Hypothalamus (tissue), 51 donors: ENCODE data around the gene IDH2.
"Not testable (repeated sequence)": the region's sequence is repeated elsewhere in the genome, so short reads cannot be mapped to it uniquely, and the experiment has no call there.

Source experiments
- DNase-seq, 51 donors: peaks; one replicate each; lab custom pipeline; 2025; lab: John Stamatoyannopoulos, UW

The IDH2 gene

DNA sequence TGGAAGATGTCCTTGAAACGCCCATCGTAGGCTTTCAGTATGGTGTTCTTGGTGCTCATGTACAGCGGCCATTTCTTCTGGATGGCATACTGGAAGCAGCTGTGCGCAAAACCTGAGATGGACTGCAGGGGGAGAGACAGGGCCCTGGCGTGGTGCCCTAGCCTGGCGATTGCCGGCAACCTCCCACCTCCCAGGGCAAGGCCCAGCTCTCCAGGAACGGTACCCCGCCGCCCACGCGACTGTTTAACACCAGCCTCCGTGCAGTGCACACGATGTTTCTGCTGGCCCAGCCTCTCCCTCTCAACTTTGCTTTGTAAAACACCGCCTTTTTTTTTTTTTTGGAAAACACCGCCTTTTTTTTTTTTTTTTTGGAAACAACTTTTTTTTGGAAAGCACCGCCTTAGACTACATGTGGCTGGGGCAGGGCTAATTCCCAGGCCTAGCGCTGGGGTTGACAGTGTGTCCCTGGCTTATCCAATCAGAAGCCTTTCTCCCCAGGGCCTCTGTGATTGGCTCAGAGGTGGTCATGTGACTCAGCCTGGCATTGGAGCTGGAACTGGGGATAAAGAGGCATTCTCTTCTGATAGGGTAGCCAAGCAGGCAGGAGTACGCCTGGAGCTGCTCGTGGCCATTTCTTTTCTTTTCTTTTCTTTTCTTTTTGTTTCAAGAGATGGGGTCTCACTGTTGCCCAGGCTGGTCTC is 14.7 kb downstream of the IDH2 start:
- peak in 6 of 51 donors; percentile 16 to 54 (median 28) for DNase-seq

DNA sequence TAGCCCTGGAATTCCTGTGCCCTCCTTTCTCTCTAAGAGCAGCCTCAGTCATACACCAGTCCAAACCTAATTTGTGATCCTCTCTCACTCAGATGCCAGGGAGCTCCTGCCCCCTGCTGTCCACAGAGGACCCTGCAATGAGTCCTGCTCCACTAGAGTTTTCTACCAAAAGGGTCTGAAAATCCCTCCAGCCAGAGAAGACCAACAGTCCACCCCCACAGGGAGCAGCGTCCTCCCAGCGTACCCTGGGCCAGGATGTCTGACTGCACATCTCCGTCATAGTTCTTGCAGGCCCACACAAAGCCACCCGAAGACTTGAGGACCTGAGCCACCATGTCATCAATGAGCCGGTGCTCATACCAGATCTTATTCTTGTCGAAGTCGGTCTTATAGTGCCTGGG is 15.4 kb downstream of the IDH2 start:
- peak in 1 of 51 donors; percentile 34 for DNase-seq

DNA sequence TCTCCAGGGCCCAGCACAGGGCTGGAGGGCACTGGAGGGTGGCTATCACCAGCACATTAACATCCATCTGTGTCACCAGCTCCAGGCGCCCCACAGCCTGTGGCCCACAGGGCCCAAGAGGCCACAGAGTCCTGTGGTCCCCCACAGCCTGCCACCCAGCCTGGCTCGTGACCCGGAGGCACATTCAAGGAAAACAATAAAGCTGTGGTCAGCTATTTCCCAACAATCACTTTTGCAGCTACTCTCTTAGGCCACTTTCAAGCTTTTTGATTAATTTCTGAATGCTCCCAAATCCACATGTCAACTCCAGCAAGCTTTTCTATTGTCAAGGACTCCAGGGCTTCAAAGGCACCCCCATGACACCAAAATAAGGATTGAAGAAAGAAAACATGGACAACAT is 16.7 kb downstream of the IDH2 start:
- no peak for DNase-seq

DNA sequence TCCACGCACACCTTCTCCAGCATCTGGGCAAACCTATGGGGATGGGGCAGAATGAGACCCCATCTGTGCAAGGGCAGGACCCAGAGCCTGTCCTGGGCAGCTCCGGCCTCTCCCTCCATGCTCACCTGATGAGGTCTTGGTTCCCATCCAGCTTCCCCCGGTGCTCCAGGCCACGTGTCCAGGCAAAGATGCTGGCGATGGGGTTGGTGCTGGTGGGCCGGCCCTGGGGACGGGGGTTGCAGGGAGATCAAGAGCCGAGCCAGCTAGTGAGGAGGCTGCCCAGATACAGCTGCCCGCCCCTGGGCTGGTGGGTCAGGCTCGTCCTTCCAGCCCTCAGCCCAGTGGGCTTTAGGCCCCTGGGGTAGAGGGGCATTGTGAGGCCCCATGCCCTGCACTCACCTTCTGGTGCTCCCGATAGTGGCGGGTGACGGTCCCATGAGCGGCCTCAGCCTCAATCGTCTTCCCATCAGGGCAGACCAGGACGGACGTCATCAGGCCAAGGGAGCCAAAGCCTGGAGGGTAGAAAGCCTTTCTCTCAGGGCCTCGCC is 17.3 kb downstream of the IDH2 start:
- DNase-seq: no peak

DNA sequence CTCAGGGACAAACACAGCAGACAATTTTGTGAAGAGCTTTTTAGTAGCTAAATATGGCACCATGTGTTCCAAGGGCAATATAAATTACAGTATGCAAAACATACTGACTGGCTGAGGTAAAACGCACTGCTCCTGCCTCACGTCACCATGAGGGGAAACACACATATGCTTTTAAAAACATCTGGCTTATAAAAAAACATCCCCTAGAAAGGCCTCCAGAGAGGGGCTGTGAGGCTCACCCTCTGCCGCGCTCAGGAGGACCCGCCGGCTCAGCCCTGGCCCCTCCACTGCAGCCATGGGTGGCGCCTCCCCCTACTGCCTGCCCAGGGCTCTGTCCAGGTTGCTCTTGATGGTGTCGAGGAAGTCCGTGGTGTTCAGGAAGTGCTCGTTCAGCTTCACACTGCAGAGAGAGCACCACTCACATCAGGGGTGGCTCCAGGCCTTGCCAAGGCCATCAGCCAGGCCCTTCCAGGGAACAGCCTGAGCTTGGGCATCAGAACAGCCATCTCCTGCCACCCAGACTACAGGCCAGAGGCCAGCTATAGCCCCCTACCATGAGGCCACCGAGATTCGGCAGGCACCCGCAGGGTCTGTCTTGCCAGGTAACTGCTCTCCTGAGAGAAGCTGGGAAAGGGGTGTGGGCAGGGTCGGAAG is 18.2 kb downstream of the IDH2 start:
- no peak for DNase-seq

DNA sequence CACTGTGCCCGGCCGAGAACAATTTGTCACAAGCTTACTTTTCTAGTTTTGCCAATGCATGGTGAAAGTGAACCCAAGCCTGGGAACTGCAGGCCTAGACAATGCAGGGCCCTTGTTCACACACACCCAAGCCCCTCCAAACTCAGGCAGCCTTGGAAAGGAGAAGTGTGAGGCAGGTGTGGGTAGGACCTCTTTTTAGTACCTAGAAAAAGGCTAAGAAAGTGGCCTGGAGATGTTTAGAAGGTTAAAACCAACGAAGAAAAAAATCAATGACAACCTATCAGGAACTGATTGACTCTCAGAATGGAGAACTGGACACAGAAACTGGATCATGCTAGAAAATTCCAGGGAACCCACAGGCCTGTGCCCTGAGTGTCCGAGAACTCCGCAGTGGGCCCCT is 18.8 kb downstream of the IDH2 start:
- no peak for DNase-seq

DNA sequence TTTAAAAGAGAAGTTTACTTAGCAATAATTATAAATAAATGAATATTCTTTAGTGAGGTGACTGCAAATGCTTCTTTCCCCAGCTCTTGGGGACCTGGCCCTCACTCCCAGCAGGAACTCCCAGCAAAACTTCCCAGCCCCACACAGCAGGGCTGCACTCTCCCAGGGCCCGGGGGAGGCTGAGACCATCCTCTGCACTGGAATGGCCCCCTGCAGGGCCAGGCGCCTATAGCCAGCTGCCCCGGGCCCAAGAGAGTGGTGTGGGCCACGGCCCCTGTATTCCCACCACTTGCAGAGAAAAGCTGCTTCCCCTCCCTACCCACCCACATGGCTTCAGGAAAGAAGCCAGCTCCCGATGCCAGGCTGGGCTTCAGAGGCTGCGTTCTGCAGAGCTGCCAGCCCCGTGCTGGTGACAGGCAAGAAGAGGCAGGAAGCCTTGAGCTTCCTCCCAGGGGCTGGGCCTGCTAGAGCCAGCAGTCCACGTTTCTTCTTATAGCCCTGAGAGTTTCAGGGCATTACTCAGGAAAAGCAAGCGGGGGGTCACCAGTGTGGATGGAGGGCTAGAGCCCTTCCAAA is 20.0 kb downstream of the IDH2 start:
- DNase-seq: peak in 31 of 51 donors; percentile 19 to 82 (median 57)

DNA sequence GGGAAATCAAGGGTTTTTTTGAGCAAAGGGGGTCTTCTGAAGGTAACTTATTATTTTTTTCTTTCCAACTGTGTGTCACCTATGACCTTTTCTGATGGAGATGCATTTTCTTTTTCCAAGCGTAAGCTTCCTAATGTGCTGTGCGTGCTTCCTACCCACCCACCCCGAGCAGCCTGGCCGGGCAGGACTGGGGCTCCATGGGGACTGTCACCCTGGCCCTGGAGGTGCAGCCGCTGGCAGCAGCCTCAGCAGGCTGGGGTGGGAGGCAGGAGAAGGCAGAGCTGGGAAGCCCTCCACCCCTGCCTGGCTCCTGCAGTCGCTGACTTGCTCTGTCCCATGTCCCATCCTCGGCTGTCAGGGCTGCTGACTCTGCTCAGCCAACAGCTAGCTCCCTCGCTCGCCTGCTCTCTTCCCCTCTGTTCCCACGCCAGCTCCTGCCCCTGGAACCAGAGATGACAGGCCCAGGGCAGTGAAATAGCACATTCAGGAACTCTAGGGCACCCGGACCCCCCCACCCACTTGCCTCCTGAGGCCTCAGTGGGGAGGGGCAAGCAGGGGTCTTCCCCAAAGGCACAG is 21.4 kb downstream of the IDH2 start:
- peak in 6 of 51 donors; percentile 14 to 39 (median 29) for DNase-seq

DNA sequence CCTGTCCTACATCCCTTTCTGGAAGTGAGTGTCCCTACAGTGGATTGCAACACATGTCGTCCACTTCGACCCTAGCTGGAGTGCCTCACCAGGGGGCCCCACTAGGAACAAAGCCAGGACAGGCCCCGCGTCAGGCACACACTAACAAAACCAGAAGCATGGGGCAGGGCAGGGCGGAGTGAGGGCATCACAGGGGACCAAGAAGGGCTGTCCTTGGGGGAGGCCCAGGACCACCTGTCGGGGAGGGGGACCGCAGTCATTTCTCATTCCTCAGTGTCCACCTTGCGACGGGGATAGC is 21.9 kb downstream of the IDH2 start:
- DNase-seq: no peak

DNA sequence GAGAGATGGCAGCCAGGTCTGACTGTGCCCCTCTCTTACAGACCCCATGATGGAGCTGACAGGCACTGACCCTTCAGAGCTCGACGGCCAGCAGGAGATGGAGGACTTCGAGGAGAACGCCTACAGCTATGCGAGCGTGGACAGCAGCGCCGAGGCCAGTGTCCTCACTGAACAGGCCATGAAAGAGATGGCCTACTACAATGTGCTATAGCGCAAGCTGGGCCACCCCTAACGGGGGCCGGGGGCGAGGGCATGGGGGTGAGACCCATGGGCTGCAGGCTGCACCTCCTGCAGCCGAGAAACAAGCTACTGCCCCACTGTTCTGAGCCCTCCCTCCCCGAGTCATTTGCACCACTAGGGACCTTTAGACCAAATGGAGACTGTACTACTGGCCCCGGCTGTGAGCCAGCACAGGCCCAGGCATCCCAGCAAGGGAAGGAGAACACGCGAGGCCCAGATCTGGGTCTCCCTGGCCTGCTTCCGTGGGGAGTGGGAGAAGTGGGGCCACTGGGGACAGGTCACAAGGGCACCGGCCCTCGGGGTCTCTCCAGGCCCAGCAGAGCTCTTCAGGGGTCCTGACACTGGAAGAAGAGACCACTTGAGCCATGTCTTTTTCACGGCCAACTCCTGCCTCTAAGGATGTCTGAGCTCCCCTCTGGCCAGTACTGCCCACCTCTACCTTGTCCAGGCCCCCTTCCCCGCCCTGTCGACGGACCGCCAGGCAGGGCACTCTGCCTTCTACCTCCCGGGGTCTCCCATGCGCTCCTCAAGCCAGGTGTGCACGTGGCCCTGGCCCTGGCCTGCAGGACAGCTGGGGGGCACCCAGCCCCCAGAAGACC is 22.4 kb downstream of the IDH2 start:
- DNase-seq: no peak

DNA sequence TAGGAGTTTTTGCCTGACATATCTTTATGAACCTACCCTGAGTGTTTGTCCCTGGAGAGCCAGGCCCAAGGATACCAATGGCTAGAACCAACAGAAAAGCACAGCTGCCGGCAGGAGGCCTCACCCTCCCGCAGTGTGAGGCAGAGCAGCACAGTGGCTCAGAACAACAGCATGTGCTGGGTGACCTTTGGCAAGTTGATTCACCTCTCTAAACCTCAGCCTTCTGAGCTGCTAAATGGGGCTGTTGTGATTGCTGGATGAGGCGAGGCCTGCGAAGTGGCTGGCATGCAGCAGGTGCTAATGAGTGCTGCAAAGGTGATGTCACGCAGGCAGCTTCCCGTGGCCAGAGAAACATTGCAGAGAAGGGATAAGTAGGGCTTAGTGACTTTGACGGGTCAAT is 23.3 kb downstream of the IDH2 start:
- no peak for DNase-seq

DNA sequence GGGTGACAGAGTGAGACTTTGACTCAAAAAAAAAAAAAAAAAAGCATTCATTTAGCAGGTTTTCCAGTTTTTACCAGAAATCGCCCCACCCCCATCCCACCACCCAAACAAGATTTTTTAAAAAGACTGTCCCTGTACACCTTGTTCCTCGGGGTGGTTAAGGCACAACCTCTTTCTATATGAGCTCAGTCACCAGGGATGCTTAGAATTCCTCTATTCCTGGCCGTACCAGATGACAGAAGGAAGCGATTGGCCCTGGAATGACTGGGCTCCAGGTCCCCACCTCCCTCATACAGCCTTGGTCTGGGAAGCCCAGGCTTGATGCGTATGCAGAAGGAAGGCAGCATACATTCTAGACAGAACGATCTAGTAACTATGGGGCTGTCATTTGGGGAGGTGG is 25.6 kb downstream of the IDH2 start:
- DNase-seq: no peak

DNA sequence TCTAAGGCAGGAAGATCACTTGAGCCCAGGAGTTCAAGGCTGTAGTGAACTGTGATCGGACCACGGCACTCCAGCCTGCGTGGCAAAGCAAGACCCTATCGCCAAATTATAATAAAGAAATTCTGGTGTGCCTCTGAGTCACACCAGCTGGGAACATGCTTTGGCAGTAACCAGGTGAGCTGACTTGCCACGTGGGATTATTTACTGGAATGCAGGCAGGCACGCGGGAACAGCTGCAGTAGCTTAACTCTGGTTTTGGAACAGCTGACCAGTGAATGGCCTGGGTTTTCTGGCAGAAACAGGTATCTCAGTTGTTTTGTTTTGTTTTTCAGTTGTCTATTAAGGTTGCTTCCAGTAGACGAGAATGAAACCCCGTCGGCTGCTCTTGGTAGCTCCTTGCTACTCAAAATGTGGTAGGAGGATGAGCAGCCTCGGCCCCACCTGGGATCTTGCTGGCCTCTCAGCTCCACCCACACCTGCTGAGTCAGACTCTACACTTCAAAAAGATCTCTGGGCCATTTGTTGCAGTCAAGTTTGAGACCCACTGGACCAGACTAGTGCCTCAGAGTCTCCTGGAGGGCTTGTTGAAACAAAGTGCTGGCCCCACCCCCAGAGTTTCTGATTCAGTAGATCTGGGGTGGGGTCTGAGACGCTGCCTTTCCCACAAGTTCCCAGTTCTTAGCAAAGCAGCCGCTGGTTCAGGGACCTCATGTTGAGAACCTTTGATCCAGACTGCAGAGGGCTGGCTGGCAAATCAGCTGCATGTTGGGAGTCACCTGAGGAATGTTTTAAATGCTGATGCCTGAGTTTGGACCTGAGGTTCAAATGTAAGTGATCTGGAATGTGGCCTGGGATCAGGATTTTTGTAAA is 26.6 kb downstream of the IDH2 start:
- peak in 1 of 51 donors; percentile 76 for DNase-seq

DNA sequence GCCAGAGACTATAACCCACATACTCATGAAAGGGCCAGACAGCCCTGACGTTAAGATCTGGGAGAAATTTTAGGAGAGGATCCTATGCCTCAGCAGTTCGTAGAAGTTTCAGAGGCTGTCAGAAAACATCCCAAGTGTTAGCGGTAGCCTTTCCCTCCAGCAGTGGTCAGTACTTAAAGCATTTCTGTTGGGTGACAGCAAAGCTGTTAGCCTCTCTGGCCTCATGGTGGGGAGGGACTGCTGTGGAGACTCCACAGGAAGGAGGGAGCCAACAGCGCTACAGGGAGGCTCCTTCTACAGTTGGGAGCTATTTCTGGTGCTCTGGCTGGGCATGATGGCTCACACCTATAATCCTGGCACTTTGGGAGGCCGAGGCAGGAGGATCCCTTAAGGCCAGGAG is 27.4 kb downstream of the IDH2 start:
- DNase-seq: no peak

DNA sequence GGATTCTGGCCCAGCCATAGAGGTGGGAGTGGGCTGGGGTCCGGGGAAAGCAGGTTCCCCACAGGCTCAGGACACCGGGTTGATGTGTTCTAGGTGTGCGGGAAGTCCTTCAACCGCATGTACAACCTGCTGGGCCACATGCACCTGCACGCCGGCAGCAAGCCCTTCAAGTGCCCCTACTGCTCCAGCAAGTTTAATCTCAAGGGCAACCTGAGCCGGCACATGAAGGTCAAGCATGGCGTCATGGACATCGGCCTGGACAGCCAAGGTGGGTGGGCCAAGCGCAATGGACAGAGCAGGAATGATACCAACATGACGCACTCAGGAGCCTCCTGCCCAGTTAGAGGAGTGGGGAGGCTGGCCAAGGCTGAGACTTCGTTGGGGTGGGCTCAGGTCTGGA is 28.2 kb downstream of the IDH2 start:
- no peak for DNase-seq

DNA sequence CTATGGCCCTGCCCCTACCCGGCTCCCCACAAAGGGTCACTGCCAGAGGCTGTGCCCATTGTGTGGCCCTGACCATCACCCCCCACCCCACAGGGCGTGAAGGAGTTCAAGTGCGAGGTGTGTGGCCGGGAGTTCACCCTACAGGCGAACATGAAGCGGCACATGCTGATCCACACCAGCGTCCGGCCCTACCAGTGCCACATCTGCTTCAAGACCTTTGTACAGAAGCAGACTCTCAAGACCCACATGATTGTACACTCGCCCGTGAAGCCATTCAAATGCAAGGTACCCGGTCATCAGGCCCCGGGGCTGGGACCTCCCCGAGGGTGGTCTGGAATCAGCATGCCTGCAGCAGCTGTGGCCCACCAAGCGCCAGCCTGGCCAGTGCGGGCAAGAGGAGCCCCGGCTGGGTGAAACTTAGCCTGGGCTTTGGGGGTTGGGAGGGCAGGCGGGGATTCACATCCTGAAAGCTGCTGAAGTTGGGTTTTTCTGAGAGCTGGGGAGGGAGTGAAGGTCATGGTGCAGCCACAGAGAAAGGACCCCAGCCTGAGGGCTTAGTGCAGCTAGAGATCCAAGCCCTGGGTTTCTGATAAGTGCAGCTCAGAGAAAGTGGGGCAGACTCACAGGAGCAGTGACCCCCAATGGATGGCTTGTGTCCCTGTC is 29.2 kb downstream of the IDH2 start:
- DNase-seq: no peak

DNA sequence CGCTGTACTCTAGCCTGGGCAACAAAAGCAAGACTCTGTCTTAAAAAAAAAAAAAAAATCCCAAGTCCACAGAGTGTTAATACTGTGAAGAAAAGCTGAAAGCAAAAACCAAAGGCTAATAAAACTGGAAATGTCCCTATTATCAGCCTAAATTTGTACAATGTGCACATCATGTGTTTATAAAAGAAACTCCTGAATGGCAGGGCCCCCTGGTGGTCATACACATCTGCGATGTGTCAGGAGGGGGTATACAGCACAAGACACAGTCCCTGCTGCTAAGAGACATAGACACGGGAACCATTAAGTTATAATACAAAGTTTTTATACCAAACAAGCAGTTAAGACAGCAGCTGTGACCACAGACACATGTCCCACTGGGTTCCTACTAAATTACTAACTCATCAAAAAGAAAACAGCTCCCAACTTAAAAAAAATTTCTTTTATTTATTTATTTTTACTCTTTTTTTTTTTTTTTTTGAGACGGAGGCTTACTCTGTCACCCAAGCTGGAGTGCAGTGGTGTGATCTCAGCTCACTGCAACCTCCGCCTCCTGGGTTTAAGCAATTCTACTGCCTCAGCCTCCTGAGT is 31.0 kb downstream of the IDH2 start:
- DNase-seq: peak in 35 of 51 donors; percentile 14 to 83 (median 57)

DNA sequence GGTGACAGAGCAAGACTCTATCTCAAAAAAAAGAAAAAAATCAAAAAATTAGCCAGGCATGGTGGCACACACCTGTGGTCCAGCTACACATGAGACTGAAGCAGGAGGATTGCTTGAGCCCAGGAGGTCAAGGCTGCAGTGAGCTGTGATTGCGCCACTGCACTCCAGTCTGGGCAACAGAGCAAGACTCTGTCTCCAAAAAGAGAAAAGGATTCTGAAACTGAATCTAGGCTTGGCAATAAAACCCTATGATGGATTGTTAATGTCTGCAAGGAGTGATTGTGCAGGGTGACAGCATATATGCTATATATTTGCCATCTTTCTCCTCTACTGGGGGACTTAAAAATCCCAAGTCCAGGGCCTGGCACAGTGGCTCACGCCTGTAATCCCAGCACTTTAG is 31.6 kb downstream of the IDH2 start:
- DNase-seq: not testable (repeated sequence)
